GM23338 (cell line): ENCODE data around the gene MLEC. TPM values are rescaled to one million over a fixed set of nuclear protein-coding genes. Genes with fewer than 3 reads are reported as not detected.

ENCODE experiments used
- ATAC-seq: fragments of 200-7000 bp; cut with Tn5 transposase; 3 replicates; pipeline ENCODE4 v1.9.1; 2020
- DNase-seq: peaks from one replicate; pipeline ENCODE4 v3.0.0-alpha.2; 2015; ENCODE audit warnings: low spot score
- H2AFZ ChIP-seq: fragments of 200-600 bp; sonication (generic); 2 replicates; pipeline ENCODE4 v1.8.0; 2016; ENCODE audit warnings: antibody characterized with exemption, mild to moderate bottlenecking, moderate library complexity
- H3F3A ChIP-seq: fragments of 200-600 bp; sonication (generic); replicated peaks from 2 replicates; pipeline ENCODE4 v1.8.0; 2017; ENCODE audit warnings: antibody characterized with exemption, mixed run types, low read depth
- H3K27ac ChIP-seq: fragments of 200-600 bp; sonication (generic); 2 replicates; pipeline ENCODE4 v1.6.1; 2016; ENCODE audit warnings: low read depth
- H3K27me3 ChIP-seq: fragments of 200-600 bp; sonication (generic); 2 replicates; pipeline ENCODE4 v1.8.0; 2016; ENCODE audit warnings: mild to moderate bottlenecking, mixed run types, moderate library complexity; ENCODE audit not compliant: insufficient read depth
- H3K36me3 ChIP-seq: fragments of 200-600 bp; sonication (generic); 2 replicates; pipeline ENCODE4 v1.8.0; 2016; ENCODE audit warnings: mild to moderate bottlenecking; ENCODE audit not compliant: insufficient read depth
- H3K4me1 ChIP-seq: fragments of 200-600 bp; sonication (generic); 2 replicates; pipeline ENCODE4 v1.8.0; 2016; ENCODE audit warnings: mild to moderate bottlenecking, moderate library complexity; ENCODE audit not compliant: insufficient read depth
- H3K4me2 ChIP-seq: fragments of 200-600 bp; sonication (generic); 2 replicates; pipeline ENCODE4 v1.7.1; 2017; ENCODE audit warnings: mixed run types
- H3K4me3 ChIP-seq: fragments of 200-600 bp; sonication (generic); 2 replicates; pipeline ENCODE4 v1.6.1; 2016; ENCODE audit warnings: mixed run types
- H3K79me2 ChIP-seq: fragments of 200-600 bp; sonication (generic); replicated peaks from 2 replicates; pipeline ENCODE4 v1.8.0; 2017; ENCODE audit warnings: mild to moderate bottlenecking; ENCODE audit not compliant: insufficient read depth
- H3K9me2 ChIP-seq: fragments of 200-600 bp; sonication (generic); 2 replicates; pipeline ENCODE4 v1.8.0; 2017; ENCODE audit not compliant: insufficient read depth
- H4K20me1 ChIP-seq: fragments of 200-600 bp; sonication (generic); replicated peaks from 2 replicates; pipeline ENCODE4 v1.8.0; 2017; ENCODE audit warnings: mild to moderate bottlenecking; ENCODE audit not compliant: insufficient read depth
- H3K27ac Mint-ChIP-seq: 2 replicates; pipeline ENCODE4 v1.8.0; 2020; ENCODE audit warnings: inconsistent platforms, mild to moderate bottlenecking, moderate library complexity, mixed read lengths
- H3K27me3 Mint-ChIP-seq: 3 replicates; pipeline ENCODE4 v1.8.0; 2022; ENCODE audit warnings: low read depth, mild to moderate bottlenecking, moderate library complexity, mixed read lengths, inconsistent platforms; ENCODE audit not compliant: insufficient read depth, poor library complexity
- H3K36me3 Mint-ChIP-seq: 3 replicates; pipeline ENCODE4 v1.8.0; 2021; ENCODE audit warnings: low read depth, mild to moderate bottlenecking, inconsistent platforms, moderate library complexity, mixed read lengths
- H3K4me1 Mint-ChIP-seq: 3 replicates; pipeline ENCODE4 v1.8.0; 2020; ENCODE audit warnings: mild to moderate bottlenecking, inconsistent platforms, mixed read lengths
- H3K4me3 Mint-ChIP-seq: 3 replicates; pipeline ENCODE4 v1.8.0; 2021; ENCODE audit warnings: moderate library complexity, mild to moderate bottlenecking, inconsistent platforms, mixed read lengths
- H3K9me3 Mint-ChIP-seq: 3 replicates; pipeline ENCODE4 v1.8.0; 2020; ENCODE audit warnings: moderate library complexity, mild to moderate bottlenecking, inconsistent platforms, mixed read lengths
- CREB1 ChIP-seq: fragments of 250-450 bp; sonication (Bioruptor Pico); IDR thresholded peaks from 2 replicates; pipeline ENCODE4 v1.5.0; 2020; ENCODE audit warnings: low read depth, mild to moderate bottlenecking, moderate library complexity
- CTCF ChIP-seq, 2 experiments: fragments of 200-600 bp in 1 of 2; sonication (generic) in 1 of 2; conservative IDR thresholded peaks; 2 replicates each; pipeline versions ENCODE4 v1.5.1 to v1.6.1; 2016 to 2017; ENCODE audit warnings: antibody characterized with exemption in 2 of 2, low read depth in 2 of 2, mild to moderate bottlenecking in 2 of 2, moderate library complexity in 1 of 2
- ETS1 ChIP-seq: IDR thresholded peaks from 2 replicates; pipeline ENCODE4 v1.6.1; 2016; ENCODE audit warnings: antibody characterized with exemption
- EZH2 ChIP-seq: fragments of 200-600 bp; sonication (generic); IDR thresholded peaks from one replicate; pipeline ENCODE4 v1.8.0; 2017; ENCODE audit warnings: antibody characterized with exemption, mild to moderate bottlenecking, low read depth; ENCODE audit not compliant: unreplicated experiment
- JUNB ChIP-seq: IDR thresholded peaks from one replicate; pipeline ENCODE4 v1.6.1; 2016; ENCODE audit warnings: antibody characterized with exemption; ENCODE audit not compliant: unreplicated experiment
- NANOG ChIP-seq: IDR thresholded peaks from 2 replicates; pipeline ENCODE4 v1.6.1; 2016; ENCODE audit warnings: antibody characterized with exemption, borderline replicate concordance
- POLR2AphosphoS5 ChIP-seq: IDR thresholded peaks from 2 replicates; pipeline ENCODE4 v1.6.1; 2016; ENCODE audit warnings: antibody characterized with exemption, low read depth
- REST ChIP-seq: IDR thresholded peaks from one replicate; pipeline ENCODE4 v1.6.1; 2018; ENCODE audit warnings: antibody characterized with exemption; ENCODE audit not compliant: unreplicated experiment
- STAT1 ChIP-seq: IDR thresholded peaks from one replicate; pipeline ENCODE4 v1.6.1; 2016; ENCODE audit warnings: antibody characterized with exemption; ENCODE audit not compliant: unreplicated experiment
- ZNF114 ChIP-seq: fragments of 250-450 bp; sonication (Bioruptor Pico); IDR thresholded peaks from 2 replicates; pipeline ENCODE4 v1.5.0; 2020; ENCODE audit warnings: mild to moderate bottlenecking, moderate library complexity
- ZNF331 ChIP-seq: fragments of 250-450 bp; sonication (Bioruptor Pico); IDR thresholded peaks from 2 replicates; pipeline ENCODE4 v1.5.0; 2020; ENCODE audit warnings: low read depth, mild to moderate bottlenecking, moderate library complexity
- ZNF462 ChIP-seq: fragments of 250-450 bp; sonication (Bioruptor Pico); IDR thresholded peaks from 2 replicates; pipeline ENCODE4 v1.5.0; 2020; ENCODE audit warnings: mild to moderate bottlenecking, moderate library complexity
- polyA plus RNA-seq: library from polyadenylated mRNA; unstranded; fragments of >200 nt; fragmentation: Nextera tagmentation; extraction: Ambion mirVana; gene quantifications from 2 replicates; pipeline ENCODE4 v1.2.1, GENCODE V29; 2016
- total RNA-seq: library from RNA; depleted of rRNA; stranded (reverse); fragments of >200 nt; shearing (Covaris generic); gene quantifications from 2 replicates; pipeline ENCODE4 v1.2.3, GENCODE V29; 2014

MLEC gene
- total and polyA plus RNA-seq, 2 experiments from 2014 or later = 225 to 264 TPM

GRCh38 chr12:120739031-120739762, 52.2 kb downstream of the MLEC start:
- H3K79me2 ChIP-seq = no peaks in the 10 kb centered on the region
- Mint-ChIP-seq H3K4me1 (no peaks in the 10 kb centered on the region), H3K27ac (no peak overlapping the region), H3K4me3 (no peak overlapping the region), H3K27me3 (peaks cover 4% of the 10 kb centered on the region), H3K36me3 (peaks cover 1% of the 10 kb centered on the region), H3K9me3 (peaks cover 1% of the 10 kb centered on the region; the same call in 1 of the 3 replicates)
- H3K4me2 ChIP-seq = no peak overlapping the region
- ATAC-seq (no peak), DNase-seq (no peak)
- no peak overlapping the region for H2AFZ ChIP-seq
- no peaks in the 10 kb centered on the region for H3F3A ChIP-seq
- TF ChIP-seq ZNF114 (CRISPR knock-in tag) = no peak
- no peak for TF ChIP-seq REST
- TF ChIP-seq EZH2 = no peak
- TF ChIP-seq ETS1 = no peak
- no peak for TF ChIP-seq ZNF462
- no peak for TF ChIP-seq CTCF (conservative IDR thresholded peaks at IDR 0.05; ENCODE audit: low read depth in 2 of 2)
- no peak for TF ChIP-seq ZNF331 (CRISPR knock-in tag)
- TF ChIP-seq NANOG = no peak
- TF ChIP-seq POLR2AphosphoS5 = no peak
- TF ChIP-seq JUNB = no peak
- TF ChIP-seq CREB1 = no peak
- no peak for TF ChIP-seq STAT1
- no peaks in the 10 kb centered on the region for H3K4me1 ChIP-seq
- H3K27ac ChIP-seq = no peak overlapping the region
- no peak overlapping the region for H3K4me3 ChIP-seq
- H4K20me1 ChIP-seq = no peaks in the 10 kb centered on the region
- H3K36me3 ChIP-seq = no peaks in the 10 kb centered on the region
- no peaks in the 10 kb centered on the region for H3K27me3 ChIP-seq
- H3K9me2 ChIP-seq = no peaks in the 10 kb centered on the region
